Measurements from ENCODE around the gene STK38.

STK38 gene

DNA sequence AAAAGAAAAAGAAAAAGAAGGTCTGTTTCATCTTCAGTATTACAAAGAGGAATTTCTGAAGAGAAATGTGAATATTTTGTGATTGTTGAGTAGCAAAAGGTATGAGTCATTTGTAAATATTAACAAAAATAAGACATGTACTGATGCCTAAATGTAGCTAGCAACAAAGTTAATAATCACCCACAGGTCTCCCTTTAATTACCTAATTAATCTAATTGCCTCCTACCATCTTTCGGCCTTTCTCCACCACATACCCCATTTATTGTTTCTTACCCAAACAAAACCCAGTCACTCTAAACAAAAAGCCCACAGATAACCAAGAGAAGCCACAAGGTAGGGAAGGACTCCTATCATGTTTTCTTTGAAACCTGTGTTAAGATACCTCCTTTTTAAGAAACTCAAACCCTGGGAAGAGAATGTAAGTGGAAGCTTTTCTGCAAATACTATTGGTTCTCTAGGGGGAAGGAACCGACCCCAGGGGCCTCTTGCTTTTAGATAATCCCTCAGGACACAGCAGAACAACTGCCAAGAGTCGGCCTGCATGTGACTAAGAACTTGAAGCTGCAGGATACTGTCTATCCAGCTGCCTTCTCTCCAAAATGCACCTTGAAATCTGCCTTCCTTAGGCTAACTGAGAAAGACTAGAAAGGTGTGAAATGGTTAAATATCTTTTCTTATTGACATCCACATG, 16.1 kb upstream of the STK38 start:
- DNase-seq, result no peak

DNA sequence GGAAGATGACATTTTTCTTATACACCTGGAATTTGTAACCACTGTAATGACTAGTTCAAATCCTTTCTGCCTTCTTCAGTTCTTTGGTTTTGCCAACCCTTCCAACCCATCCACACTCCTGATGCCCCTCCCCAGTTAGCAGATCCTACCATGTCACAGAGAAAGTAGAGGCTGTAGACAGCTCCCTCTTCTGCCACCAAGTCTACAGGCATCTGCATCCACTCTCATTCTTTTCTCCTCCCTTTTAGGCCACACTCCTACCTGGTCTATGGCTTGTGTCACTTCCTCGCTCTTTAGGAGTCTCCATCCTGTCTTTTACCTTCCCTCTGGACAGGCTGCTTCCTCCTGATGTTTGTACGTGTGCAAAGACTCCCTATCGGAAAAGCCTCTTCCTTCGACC, 13.5 kb upstream of the STK38 start:
- DNase-seq, result no peak

DNA sequence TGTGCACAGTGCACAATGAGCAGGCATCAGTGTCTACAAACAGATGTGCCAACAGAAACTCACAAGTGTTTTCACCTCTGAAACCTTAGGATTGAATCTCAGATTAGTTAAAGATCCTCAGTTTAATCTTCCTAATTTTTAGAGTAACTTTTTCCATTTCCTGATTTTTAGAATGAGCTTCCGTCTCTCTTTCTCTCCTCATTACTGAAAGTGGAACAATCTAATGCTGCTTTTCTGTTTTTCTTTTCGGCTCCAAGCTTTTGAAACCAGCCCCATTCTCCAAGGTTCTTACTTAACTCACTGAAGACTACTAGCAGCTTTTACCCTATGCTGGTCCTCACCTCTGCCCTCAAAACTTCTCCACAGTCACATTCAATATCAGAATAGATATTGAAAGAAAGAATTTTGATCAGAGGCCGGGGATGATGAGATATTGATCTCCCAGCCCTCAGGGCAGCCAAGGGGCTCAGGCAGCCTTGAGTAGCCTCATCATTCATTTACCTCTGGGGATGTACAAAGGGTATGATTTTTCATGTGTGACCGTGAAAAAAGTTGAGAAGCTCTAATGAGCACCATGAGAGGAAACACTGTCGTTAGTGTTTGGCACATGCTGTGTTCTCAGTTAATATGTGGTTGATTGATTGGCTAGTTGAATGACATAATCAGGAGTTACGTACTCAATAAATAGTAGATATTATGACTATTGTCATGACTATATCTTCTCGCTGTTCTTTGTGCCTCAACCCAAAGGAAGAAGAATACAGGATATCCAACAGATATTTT, 11.9 kb upstream of the STK38 start:
- no peak for DNase-seq

DNA sequence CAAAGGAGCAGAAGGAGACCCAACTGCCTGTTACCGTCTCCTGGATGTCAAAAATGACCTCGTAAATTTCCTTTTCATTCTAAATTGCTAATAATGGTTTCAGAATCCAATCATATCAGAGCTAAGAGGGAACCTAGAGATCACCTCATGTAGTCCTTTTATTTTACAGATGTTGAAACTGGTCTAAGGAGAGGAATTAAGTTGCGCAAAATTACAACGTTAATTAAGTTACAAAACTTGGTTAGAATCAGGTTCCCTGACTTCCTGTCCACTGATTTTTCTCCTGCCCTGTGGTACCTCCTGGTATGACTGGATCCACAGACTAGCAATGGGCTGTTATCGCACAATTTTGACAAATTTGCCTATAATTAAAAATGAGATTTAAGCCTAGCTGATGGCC, 9.0 kb upstream of the STK38 start:
- DNase-seq, result no peak

DNA sequence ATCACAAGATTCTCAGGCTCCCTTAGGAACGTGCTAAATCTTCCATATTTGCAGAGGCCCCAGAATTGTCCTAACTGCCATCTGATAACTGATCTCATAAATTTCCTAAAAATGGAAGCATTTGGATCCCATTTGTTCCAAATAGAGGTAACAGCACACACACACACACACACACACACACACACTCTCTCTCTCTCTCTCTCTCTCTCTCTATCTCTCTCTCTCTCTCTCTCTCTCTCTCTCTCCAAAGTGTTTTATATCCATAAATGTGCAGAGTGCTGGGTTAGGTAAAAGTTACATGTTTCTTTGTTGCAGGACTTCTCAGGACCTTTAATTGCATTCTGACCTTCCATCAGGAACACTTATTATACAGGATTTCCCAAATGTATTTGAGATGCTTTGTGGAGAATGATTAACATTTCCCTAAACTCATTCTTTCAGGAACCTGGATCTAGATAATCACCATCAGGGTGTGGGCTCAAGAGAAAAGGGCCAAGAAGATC, 8.5 kb upstream of the STK38 start:
- DNase-seq, result no peak

DNA sequence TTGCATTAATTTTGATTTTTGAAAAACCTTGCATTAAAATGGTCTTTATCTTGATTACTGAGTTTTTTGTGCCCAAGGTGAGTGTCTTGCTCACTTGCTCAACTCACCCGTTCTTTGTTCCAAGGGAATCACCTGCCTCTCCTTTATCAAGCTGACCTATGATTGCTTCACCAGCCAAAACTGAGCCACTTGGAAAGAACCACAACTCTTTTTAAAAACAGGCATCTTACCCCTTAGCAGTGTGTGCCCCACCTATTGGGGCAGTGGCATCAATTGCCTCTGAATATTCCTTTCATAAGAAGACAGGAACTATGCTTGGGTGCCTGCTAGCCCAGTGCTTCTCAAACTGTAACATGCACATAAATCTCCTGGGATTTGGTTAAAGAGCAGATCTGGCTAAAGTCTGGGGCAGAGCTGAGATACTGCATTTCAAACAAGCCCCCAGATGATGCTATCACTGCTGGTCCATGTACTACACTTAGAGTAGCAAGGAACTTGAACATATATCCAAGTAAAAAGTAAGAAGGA, 3.3 kb upstream of the STK38 start:
- no peak for DNase-seq

DNA sequence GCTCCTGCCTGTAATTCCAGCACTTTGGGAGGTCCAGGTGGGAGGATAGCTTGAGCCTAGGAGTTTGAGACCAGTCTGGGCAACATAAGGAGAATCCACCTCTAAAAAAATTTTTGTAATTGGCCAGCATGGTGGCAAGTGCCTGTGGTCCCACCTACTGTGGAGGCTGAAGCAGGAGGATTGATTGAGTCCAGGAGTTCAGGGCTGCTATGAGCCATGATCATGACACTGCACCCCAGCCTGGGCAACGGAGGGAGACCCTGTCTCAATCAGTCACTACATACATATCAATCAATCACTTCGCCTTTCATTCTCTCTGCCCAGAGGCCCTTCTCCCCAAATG, 1.1 kb upstream of the STK38 start:
- DNase-seq, result no peak

DNA sequence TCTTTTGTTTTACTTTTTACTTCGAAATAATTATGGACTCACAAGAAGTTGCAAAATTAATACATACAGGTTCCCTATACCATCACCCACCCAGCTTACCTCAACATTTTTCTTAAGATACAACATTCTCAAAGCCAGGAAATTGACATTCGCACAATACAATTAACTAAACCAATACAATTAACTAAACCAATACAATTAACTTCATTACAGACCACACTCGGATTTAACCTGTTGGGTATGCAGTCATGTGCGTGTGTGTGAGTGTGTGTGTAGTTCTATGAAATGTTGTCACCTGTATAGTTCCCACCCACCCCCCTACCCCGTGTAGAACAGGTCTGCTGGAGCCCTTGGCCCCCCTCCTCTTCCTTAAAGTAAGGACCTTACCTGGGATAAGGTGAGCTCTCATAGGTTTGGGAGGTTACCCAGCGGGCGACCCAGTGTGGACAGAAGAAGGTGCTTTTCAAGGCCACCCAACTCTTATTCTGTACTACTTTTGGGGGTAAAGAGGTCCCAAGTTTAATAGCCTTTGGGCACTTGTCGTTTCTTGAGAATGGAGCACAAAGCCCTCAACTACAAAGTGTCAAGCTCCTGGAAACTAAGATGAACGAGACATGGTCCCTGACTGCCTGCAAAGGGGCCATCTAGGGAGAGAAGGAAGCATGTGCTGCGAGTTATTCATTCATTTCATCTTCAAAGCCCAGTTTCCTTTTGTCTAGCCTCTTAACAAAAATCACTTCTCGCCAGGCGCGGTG, 544 bp upstream of the STK38 start:
- DNase-seq, result no peak

DNA sequence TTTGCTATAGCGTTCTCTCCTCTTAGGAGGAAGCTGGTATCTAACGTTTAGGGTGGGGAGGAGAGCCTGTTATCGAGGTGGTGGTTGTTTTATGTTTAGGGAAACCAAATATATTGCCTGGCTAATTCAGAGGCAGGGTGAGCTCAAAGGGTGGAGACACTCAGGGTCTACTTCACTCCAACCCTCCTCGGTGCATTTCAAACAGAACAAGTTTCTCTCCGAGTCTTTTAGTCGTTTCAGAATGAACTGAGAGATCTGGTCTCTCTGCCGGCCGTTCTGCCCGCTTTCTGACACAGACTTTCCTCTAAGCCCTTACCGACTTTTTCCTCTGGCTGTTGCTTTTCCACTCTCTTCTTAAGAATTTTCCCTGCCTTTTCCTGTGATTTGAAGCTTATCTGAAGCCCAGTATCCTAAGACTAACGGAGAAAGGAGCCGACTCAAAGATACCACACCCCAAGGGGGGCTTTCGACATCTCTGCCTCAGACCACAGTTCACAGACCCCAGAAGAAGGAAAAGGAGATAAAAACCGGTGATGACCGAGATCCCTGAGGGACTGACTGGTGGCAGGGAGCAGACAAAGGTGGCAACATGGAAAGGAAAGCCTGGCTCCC, 865 bp downstream of the STK38 start:
- DNase-seq, result no peak

DNA sequence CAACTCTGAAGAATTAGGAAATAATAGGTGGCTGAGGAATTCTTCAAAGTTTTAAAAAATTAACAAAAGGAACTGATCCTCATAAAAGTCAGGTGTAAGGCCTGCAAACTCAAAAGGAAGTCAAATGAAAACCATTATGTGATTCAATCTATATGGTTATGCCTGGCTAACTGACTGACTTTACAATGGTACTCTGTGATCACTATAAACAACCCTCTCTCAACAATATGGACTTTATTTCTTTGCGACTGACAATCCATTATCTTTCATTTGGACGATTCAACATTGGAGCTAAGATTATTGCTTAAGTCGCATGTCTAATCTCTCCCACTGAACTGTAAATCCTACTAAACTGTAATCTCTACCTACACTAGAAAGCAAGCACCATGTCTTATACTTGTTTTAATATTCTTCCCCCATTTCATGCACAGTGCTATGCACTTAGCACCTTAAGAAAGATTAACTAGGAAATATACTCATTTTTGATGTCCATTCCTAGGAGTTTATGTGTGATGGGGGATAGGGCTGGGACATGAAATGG, 1.4 kb downstream of the STK38 start:
- no peak for DNase-seq

DNA sequence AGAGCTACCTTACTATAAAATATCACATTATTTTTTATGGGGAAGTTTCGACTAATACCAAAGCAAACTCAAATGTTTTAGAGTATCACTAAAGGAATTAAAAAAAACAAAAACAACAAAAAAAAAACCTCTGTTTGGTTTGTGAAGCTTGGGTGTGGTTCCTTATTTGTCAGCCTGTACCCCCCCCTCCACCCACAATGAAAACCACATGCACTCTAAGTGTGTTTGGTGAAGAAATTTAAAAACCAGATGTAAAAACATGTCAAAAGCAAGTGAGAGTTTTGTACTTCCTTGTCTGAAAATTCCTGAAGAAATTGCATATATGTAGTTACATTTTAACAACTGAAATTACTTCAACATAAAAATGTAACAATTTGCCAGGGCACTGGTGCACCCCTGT, 3.1 kb downstream of the STK38 start:
- peak in 2 of 4 experiments; percentile 20 to 48 for DNase-seq

DNA sequence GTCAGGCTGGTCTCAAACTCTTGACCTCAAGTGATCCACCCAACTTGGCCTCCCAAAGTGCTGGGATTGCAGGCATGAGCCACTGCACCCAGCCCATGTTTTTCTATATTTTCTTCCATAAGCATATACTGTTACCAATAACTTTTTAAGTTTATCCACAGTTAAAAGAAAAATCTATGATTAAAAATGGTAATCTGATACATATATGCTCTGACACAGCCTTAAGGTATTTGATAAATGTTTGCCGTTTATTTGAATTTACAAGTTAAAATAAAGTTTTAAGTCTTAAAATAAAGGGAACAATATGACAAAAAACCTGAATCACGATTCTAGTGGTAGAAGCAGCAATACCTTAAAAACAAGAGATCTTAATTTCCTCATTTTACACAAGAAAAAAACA, 5.2 kb downstream of the STK38 start:
- no peak for DNase-seq

DNA sequence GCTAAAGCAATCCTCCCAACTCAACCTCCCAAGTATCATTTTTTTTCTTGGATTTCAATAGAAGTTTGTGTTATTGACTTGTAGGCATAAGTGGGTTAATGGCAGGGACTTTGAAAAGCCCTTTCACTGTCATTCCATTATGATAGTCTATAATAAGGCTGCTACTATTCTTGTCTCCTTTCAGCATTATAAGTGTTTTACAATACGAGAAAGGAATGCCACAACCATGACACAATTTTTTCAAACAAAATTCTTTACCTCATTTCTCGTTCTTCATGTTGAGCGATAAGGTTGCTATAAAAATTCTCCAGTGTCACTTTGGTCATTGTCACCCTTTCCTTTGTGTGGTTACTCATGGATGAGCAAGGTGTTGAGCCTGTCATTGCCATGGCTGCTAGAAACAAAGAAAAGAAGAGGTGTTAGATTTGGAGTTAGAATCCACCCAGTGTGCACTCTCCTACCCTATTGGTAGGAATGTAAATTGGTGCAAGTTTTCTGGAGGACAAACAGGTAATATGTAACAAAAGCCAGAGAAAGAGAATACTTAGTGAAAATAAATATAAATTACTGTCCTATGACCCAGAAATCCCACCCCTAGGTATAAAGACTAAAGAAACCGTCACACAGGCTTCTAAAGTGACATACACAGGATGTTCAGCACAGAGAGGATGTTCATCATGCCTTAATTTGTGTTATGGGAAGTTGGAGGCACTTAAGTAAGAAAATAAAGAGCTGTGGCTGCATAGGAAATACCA, 7.3 kb downstream of the STK38 start:
- no peak for DNase-seq

DNA sequence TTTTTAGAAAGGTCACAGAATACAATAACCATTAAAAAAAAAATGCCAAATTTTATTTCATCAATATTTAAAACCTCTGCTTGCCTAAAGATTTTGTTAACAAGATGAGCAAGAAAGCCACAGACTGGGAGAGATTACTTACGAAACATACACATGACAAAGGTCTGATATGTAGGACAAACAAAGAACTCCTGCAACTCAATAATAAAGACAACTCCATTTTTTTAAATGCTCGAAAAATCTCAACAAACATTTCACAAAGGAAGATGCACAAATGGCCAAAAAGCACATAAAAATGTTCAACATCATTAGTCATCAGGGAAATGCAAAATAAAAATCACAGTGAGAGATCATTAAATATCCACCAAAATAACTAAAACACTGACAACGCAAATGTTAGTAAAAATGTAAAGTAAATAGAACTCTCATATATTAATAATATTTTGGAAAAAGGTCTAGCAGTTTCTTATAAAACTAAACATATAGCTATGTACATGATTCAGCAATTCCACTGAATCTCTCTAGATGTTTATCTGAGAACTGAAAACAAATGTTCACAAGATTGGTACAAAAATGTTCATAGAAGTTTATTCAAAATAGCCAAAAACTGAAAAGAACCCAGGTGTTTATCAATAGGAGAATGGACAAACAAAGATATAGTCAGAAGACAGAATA, 10.3 kb downstream of the STK38 start:
- DNase-seq, result no peak

DNA sequence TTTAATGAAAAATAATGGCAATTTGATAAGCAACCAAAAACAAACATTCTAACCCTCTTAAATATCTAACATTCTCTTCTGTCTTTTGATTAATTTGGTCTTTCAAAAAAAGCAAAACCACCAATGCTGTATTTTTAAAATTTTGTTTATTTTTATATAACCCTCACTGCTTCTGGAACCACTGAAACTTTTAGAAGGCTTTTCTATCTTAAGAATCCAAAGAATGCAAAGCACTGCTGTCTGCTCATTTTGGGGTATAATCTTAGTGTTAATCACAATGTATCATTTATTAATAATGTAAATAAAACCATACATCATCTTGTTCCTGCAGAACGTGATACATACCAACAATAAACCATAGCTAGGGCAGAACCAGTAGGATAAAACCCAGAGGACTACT, 14.0 kb downstream of the STK38 start:
- no peak for DNase-seq

DNA sequence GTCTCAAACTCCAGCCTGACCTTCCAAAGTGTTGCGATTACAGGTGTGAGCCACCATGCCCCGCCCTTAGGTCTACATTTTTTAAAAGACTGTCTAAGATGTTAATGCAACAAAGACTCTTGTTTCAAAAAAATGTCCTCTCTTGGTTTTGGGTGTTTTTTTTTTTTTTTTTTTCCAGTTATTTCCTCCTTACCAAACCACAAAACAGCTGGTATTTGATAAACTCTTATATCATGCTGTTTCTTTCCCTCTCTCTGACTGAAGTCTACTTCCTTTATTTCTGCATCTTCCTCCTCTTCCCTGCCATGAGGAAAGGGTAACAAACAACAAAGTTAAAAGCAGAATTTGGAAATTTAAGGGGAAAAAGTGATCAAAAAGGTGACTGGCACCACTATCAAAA, 21.2 kb downstream of the STK38 start:
- DNase-seq, result no peak

DNA sequence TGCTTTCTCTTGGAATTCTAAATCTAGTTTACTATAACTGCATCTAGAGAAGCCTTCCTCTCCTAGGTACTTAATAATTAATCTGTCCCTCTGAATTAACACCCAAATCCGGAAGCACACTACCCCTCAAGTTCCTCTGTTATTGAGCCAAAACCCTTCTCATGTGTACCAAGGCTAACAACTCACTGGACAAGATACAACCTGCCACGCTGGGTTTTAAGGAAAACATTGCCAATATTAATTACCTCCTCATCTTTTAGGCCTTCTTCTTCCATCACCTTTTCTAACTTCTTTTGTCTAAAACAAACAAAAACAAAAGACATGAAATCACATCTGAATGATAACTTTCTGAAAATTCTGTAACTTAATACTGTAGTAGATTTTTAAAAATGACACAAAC, 21.9 kb downstream of the STK38 start:
- DNase-seq, result no peak

DNA sequence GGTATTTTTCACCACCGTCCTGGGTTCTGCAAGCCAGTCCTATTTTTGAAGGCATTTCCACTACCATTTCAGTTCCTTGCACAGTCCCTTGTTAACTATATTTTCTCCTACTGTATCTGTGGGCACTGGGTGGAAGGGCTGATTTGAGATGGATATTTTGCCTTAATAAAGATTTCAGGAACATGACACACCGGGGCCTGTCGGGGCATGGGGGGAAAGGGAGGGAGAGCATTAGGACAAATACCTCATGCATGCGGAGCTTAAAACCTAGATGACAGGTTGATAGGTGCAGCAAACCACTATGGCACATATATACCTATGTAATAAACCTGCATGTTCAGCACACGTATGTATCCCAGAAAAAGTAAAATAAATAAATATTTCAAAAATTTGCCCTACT, 22.4 kb downstream of the STK38 start:
- DNase-seq, result no peak

DNA sequence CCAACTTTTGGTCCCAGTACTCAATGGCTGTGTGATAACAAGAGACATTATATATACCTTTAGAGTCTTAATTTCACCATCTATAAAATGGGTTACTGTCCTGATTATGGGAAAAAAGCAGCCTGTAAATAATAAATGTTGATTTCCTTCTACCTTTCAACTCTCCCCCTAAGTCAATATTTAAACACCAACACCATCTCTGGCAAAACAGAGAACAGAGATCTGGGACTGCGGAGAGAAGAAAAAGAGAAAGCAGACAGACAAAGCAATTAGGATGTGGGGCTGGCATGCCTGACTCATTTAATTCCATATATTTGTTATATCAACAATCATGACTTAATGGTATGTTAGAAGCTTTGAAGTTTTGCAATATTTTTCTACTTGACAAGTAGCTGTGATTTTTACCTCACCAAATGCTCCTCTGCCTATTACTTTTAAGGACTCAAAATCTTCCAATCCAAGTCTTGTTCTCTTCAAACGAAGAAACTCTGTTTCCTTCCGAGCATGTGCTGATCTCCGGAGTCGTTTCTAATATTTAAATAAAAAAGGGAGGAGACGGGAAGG, 23.3 kb downstream of the STK38 start:
- DNase-seq, result no peak

DNA sequence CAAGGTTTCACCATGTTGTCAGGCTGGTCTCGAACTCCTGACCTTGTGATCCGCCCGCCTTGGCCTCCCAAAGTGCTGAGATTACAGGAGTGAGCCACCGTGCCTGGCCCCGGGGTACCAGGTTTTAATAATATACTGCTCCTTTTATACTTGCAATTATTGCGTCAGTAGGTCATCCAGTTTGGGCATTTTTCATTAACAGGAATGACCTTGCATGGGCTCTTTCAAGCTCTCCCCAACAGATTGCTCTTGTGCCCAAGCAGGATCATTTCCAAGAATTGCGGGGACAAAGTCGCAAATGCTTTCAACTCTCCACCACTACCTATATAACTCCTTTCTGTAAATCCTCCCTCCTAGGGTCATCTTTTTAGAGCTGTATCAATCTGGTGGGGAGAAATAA, 23.8 kb downstream of the STK38 start:
- DNase-seq, result no peak

DNA sequence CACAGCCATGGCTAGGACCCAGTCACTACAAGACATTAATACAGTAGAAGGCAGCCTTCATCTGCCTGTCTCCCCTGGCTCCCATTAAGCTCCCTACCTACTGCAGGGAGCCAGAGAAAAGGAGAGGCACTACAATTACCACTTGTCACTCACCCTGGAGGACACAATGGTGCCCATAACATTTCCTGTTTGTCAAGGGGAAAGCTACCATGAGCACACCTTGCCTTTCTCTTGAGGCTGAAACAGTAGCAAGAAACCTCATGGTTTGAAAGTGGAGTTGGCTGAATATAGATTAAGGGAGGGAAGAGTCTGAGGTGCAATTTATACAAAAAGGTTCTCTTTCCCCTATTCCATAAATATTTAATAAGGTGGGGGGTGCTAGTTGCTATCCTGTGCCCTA, 27.9 kb downstream of the STK38 start:
- DNase-seq, result no peak
